ENCODE results near the gene TLK1.

DNA sequence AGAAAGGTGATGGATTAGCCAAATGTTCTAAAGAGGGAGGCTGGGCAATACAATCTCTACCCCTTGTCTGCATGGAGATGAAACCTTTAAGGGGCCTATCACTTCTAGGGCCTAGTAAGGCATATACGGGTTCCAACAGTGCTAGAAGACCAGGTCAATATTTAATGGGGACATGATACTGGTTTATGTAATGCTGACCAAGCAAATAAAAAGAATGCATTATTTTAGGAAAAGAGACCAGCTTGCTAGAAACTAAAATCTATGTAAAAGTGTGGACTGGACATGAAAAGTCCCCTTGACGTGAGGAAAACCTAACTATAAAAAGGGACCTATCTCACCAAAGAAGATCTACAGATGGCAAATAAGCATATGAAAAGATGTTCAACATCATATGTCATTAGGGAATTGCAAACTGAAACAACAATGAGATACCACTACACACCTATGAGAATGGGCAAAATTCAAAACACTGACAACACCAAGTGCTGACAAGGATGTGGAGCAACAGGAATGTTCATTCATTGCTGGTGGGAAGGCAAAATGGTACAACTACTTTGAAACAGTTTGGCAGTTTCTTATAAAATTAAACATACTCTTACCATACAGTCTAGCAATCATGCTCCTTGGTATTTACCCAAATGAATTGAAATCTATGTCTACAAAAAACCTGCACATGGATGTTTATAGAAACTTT is 45.9 kb upstream of the TLK1 start:
- no peak for TF ChIP-seq TCF4 (CRISPR knock-in tag; IDR thresholded peaks at IDR 0.05; ENCODE audit: borderline replicate concordance)
- TF ChIP-seq ESRRG (CRISPR knock-in tag; IDR thresholded peaks at IDR 0.05), result no peak
- TF ChIP-seq ZNF8 (CRISPR knock-in tag; IDR thresholded peaks at IDR 0.05), result no peak
- TF ChIP-seq RARB (CRISPR knock-in tag; IDR thresholded peaks at IDR 0.05), result no peak
- TF ChIP-seq, protein P1, sequence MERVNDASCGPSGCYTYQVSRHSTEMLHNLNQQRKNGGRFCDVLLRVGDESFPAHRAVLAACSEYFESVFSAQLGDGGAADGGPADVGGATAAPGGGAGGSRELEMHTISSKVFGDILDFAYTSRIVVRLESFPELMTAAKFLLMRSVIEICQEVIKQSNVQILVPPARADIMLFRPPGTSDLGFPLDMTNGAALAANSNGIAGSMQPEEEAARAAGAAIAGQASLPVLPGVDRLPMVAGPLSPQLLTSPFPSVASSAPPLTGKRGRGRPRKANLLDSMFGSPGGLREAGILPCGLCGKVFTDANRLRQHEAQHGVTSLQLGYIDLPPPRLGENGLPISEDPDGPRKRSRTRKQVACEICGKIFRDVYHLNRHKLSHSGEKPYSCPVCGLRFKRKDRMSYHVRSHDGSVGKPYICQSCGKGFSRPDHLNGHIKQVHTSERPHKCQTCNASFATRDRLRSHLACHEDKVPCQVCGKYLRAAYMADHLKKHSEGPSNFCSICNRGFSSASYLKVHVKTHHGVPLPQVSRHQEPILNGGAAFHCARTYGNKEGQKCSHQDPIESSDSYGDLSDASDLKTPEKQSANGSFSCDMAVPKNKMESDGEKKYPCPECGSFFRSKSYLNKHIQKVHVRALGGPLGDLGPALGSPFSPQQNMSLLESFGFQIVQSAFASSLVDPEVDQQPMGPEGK (CRISPR knock-in tag; IDR thresholded peaks at IDR 0.05; ENCODE audit: borderline replicate concordance), result no peak
